Measurements from ENCODE around the gene LEPROT. TPM values are rescaled to one million over a fixed set of nuclear protein-coding genes. Genes with fewer than 3 reads are reported as not detected.
"Not testable (repeated sequence)": the region's sequence is repeated elsewhere in the genome, so short reads cannot be mapped to it uniquely, and the experiment has no call there.

LEPROT gene
- total RNA-seq, 1 donor from 2014 or later, result 31.0 TPM

DNA sequence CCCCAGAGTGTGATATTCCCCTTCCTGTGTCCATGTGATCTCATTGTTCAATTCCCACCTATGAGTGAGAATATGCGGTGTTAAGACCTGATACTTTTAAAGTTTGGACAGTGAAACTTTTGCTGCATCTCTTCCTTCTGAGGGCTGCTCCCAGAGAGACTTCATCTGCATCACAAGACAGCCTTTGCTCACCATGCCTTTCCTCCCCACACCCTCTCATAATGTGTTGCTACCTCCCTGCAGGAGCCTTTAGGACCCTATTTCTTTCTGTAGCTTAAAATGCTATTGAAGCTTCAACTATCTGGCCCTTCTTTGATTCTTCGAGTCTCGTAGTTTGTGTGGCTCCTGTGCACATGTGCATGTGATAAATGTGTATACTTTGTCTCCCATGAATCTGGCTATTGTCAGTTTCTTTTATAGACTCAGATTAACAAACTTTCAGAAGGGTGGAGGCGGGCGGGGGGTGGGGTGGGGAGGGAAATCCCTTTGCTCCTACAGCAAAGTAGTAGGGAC is 23.7 kb downstream of the LEPROT start:
- H3K27me3 Mint-ChIP-seq (ENCODE audit: low read depth), result no peaks in the 10 kb centered on the region
- no peaks in the 10 kb centered on the region for H3K4me1 Mint-ChIP-seq
- no peaks in the 10 kb centered on the region for H3K9me3 Mint-ChIP-seq
- peaks cover 2% of the 10 kb centered on the region for H3K36me3 Mint-ChIP-seq (ENCODE audit: low read depth)
- H3K27ac Mint-ChIP-seq (ENCODE audit: unreplicated experiment), result no peak overlapping the region
- TF ChIP-seq CTCF (conservative IDR thresholded peaks at IDR 0.05), result no peak
- no peak for DNase-seq (ENCODE audit: low read depth, low spot score)
- no peak overlapping the region for H3K4me3 Mint-ChIP-seq

GRCh38 chr1:65445837-65446236 is 25.4 kb downstream of the LEPROT start:
- H3K4me1 Mint-ChIP-seq, result no peaks in the 10 kb centered on the region
- H3K36me3 Mint-ChIP-seq (ENCODE audit: low read depth), result peaks cover 2% of the 10 kb centered on the region
- DNase-seq (ENCODE audit: low read depth, low spot score), result no peak

DNA sequence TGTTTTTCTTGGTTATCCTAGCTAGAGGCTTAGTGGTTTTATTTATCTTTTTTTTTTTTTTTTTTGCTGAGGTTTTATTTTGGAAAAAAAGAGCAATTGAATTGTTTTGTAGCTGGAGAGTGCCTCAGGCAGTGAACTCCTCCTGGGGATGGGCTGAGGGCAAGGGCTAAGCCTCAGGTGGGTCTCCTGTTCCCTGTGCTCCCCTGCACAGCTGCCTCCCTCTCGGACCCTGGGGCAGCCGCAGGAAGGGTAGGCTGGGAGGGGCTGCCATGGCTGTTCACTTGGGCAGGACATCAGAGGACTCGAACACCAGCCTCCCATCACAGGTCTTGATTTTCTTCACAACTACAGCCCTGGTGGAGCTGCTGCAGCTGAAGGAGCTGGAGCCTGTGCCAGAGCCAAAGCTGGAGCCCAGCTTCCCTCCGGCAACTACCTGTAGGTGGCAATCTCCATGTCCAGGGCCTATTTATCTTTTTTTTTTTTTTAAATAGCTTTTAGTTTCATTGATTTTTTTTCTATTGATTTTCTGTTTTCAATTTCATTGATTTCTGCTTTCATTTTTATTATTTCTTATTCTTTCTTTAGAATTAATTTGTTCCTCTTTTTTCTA is 28.9 kb downstream of the LEPROT start:
- H3K9me3 Mint-ChIP-seq, result no peaks in the 10 kb centered on the region
- no peak overlapping the region for H3K27ac Mint-ChIP-seq (ENCODE audit: unreplicated experiment)
- H3K36me3 Mint-ChIP-seq (ENCODE audit: low read depth), result no peaks in the 10 kb centered on the region
- no peak overlapping the region for H3K4me3 Mint-ChIP-seq
- TF ChIP-seq CTCF (conservative IDR thresholded peaks at IDR 0.05), result no peak
- H3K27me3 Mint-ChIP-seq (ENCODE audit: low read depth), result no peaks in the 10 kb centered on the region
- DNase-seq (ENCODE audit: low read depth, low spot score), result no peak
- no peaks in the 10 kb centered on the region for H3K4me1 Mint-ChIP-seq

More at GRCh38 chr1:65445837-65446236, 25.4 kb downstream of the LEPROT start:
- H3K27me3 Mint-ChIP-seq (ENCODE audit: low read depth), result no peaks in the 10 kb centered on the region
- no peaks in the 10 kb centered on the region for H3K9me3 Mint-ChIP-seq
- no peak for TF ChIP-seq CTCF (conservative IDR thresholded peaks at IDR 0.05)
- no peak overlapping the region for H3K27ac Mint-ChIP-seq (ENCODE audit: unreplicated experiment)
- H3K4me3 Mint-ChIP-seq, result no peak overlapping the region

DNA sequence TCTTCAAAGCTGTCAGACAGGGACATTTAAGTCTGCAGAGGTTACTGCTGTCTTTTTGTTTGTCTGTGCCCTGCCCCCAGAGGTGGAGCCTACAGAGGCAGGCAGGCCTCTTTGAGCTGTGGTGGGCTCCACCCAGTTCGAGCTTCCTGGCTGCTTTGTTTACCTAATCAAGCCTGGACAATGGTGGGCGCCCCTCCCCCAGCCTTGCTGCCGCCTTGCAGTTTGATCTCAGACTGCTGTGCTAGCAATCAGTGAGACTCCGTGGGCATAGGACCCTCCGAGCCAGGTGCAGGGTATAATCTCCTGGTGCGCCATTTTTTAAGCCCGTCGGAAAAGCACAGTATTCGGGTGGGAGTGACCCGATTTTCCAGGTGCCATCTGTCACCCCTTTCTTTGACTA is 35.2 kb downstream of the LEPROT start:
- DNase-seq (ENCODE audit: low read depth, low spot score); H3K4me3 Mint-ChIP-seq; H3K36me3 Mint-ChIP-seq (ENCODE audit: low read depth); H3K27me3 Mint-ChIP-seq (ENCODE audit: low read depth); H3K27ac Mint-ChIP-seq (ENCODE audit: unreplicated experiment); H3K9me3 Mint-ChIP-seq: not testable (repeated sequence)
- peaks cover 10% of the 10 kb centered on the region for H3K4me1 Mint-ChIP-seq

DNA sequence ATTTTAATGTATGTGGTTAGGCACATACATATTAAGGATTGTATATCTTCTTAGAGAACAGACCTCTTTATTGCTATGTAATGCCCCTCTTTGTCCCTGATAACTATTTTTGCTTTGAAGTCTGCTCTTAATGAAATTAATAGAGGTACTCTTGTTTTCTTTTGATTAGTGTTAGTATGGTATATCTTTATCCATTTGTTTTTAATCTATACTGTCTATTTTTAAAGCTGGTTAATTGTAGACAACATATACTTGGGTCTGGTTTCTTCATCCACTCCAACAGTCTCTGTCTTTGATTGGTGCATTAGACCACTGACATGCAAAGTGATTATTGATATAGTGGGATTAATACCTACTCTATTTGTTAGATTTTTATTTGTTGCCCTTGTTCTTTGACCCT is 36.0 kb downstream of the LEPROT start:
- Mint-ChIP-seq H3K27ac (ENCODE audit: unreplicated experiment) (peak overlapping the region; percentile 78), H3K36me3 (ENCODE audit: low read depth) (peaks cover 7% of the 10 kb centered on the region), H3K9me3 (peaks cover 8% of the 10 kb centered on the region), H3K4me1 (peaks cover 10% of the 10 kb centered on the region), H3K27me3 (ENCODE audit: low read depth) (no peaks in the 10 kb centered on the region), H3K4me3 (no peak overlapping the region)
- TF ChIP-seq CTCF (conservative IDR thresholded peaks at IDR 0.05), result no peak
- DNase-seq (ENCODE audit: low read depth, low spot score), result no peak

GRCh38 chr1:65457868-65458267 is 37.4 kb downstream of the LEPROT start:
- no peak overlapping the region for H3K4me3 Mint-ChIP-seq
- no peak overlapping the region for H3K27ac Mint-ChIP-seq (ENCODE audit: unreplicated experiment)
- no peaks in the 10 kb centered on the region for H3K27me3 Mint-ChIP-seq (ENCODE audit: low read depth)
- H3K4me1 Mint-ChIP-seq, result peaks cover 10% of the 10 kb centered on the region
- peaks cover 8% of the 10 kb centered on the region for H3K9me3 Mint-ChIP-seq
- TF ChIP-seq CTCF (conservative IDR thresholded peaks at IDR 0.05), result no peak
- no peak for DNase-seq (ENCODE audit: low read depth, low spot score)
- peaks cover 7% of the 10 kb centered on the region for H3K36me3 Mint-ChIP-seq (ENCODE audit: low read depth)

All from neural crest cell (in vitro differentiated cells).